Glutamatergic neuron (in vitro differentiated cells): ENCODE results near the gene SMAD7. TPM values are rescaled to one million over a fixed set of nuclear protein-coding genes. Genes with fewer than 3 reads are reported as not detected.
A peak's percentile ranks its signal among the peaks of the same experiment; 100 is the strongest.

Experiments used
- DNase-seq: peaks from one replicate; pipeline ENCODE4 v3.0.0; 2022
- H3K27ac Mint-ChIP-seq: one replicate; pipeline ENCODE4 v1.8.0; 2020; ENCODE audit warnings: mild to moderate bottlenecking, mixed read lengths, inconsistent platforms; ENCODE audit not compliant: unreplicated experiment
- H3K27me3 Mint-ChIP-seq: one replicate; pipeline ENCODE4 v1.8.0; 2020; ENCODE audit warnings: mild to moderate bottlenecking, moderate library complexity, mixed read lengths, inconsistent platforms; ENCODE audit not compliant: unreplicated experiment
- H3K36me3 Mint-ChIP-seq: one replicate; pipeline ENCODE4 v1.8.0; 2020; ENCODE audit warnings: mild to moderate bottlenecking, mixed read lengths, inconsistent platforms; ENCODE audit not compliant: unreplicated experiment
- H3K4me1 Mint-ChIP-seq: one replicate; pipeline ENCODE4 v1.8.0; 2020; ENCODE audit warnings: mild to moderate bottlenecking, low read depth, mixed read lengths, inconsistent platforms; ENCODE audit not compliant: unreplicated experiment
- H3K4me3 Mint-ChIP-seq: one replicate; pipeline ENCODE4 v1.8.0; 2020; ENCODE audit warnings: mild to moderate bottlenecking, mixed read lengths, inconsistent platforms; ENCODE audit not compliant: unreplicated experiment
- H3K9me3 Mint-ChIP-seq: one replicate; pipeline ENCODE4 v1.8.0; 2020; ENCODE audit warnings: mild to moderate bottlenecking, moderate library complexity, mixed read lengths, inconsistent platforms; ENCODE audit not compliant: unreplicated experiment
- CTCF ChIP-seq: fragments of 200-600 bp; sonication (generic); IDR thresholded peaks from one replicate; pipeline ENCODE4 v1.5.0; 2021; ENCODE audit not compliant: partially characterized antibody, unreplicated experiment
- total RNA-seq: library from RNA; stranded (reverse); fragmentation: NEBNext Ultra II Directional; extraction: Animal tissue kit (Norgen Biotek cat#: 25700); gene quantifications from one replicate; pipeline ENCODE4 v1.2.1, GENCODE V29; 2021; ENCODE audit not compliant: unreplicated experiment

SMAD7 gene
- total RNA-seq, 1 donor from 2014 or later, result 10.8 TPM

GRCh38 chr18:48930926-48931325, 19.8 kb downstream of the SMAD7 start:
- Mint-ChIP-seq H3K27me3 (peaks cover 13% of the 10 kb centered on the region), H3K36me3 (no peaks in the 10 kb centered on the region), H3K4me1 (peaks cover 56% of the 10 kb centered on the region), H3K9me3 (peaks cover 6% of the 10 kb centered on the region), H3K27ac (no peak overlapping the region), H3K4me3 (peak overlapping the region; percentile 51)
- no peak for TF ChIP-seq CTCF
- DNase-seq, result no peak

- peak overlapping the region; percentile 58 for H3K4me3 Mint-ChIP-seq
- no peaks in the 10 kb centered on the region for H3K36me3 Mint-ChIP-seq
- no peak for TF ChIP-seq CTCF
- peaks cover 13% of the 10 kb centered on the region for H3K27me3 Mint-ChIP-seq
- peak overlapping the region; percentile 18 for H3K27ac Mint-ChIP-seq
- peaks cover 6% of the 10 kb centered on the region for H3K9me3 Mint-ChIP-seq
- H3K4me1 Mint-ChIP-seq, result peaks cover 57% of the 10 kb centered on the region
- peak; percentile 64 for DNase-seq
These were observed 20.6 kb downstream of the SMAD7 start for GRCh38 chr18:48929941-48930713.

GRCh38 chr18:48929212-48929612, 21.6 kb downstream of the SMAD7 start:
- no peak for TF ChIP-seq CTCF
- no peaks in the 10 kb centered on the region for H3K36me3 Mint-ChIP-seq
- peaks cover 61% of the 10 kb centered on the region for H3K4me1 Mint-ChIP-seq
- H3K4me3 Mint-ChIP-seq, result peak overlapping the region; percentile 67
- H3K27ac Mint-ChIP-seq, result peak overlapping the region; percentile 44
- H3K27me3 Mint-ChIP-seq, result peaks cover 16% of the 10 kb centered on the region
- DNase-seq, result no peak
- peaks cover 6% of the 10 kb centered on the region for H3K9me3 Mint-ChIP-seq

GRCh38 chr18:48928787-48929186, 22.0 kb downstream of the SMAD7 start:
- Mint-ChIP-seq H3K4me3 (peak overlapping the region; percentile 67), H3K27me3 (peaks cover 16% of the 10 kb centered on the region), H3K4me1 (peaks cover 60% of the 10 kb centered on the region), H3K36me3 (no peaks in the 10 kb centered on the region), H3K9me3 (peaks cover 6% of the 10 kb centered on the region), H3K27ac (peak overlapping the region; percentile 79)
- DNase-seq, result peak; percentile 59
- TF ChIP-seq CTCF, result no peak
